K562 (cell line): ENCODE data around the gene MAGI1. TPM values are rescaled to one million over a fixed set of nuclear protein-coding genes. Genes with fewer than 3 reads are reported as not detected.

Source experiments
- ATAC-seq: fragments of 200-7000 bp; cut with Tn5 transposase; 3 replicates; pipeline ENCODE4 v1.9.1; 2020; ENCODE audit warnings: moderate library complexity
- BruUV-seq: library from RNA; stranded (reverse); fragments of 400-500 nt; replicated peaks from 2 replicates; lab custom pipeline; 2021; lab: Mats Ljungman, UMichigan
- CTCF ChIA-PET: fragments of 300-600 bp; formaldehyde crosslinking; extraction: SDS; loops from one replicate; lab custom pipeline; 2021; ENCODE audit warnings: low intra/inter-chr PET ratio; lab: Yijun Ruan, JAX
- POLR2A ChIA-PET: fragments of 300-600, 350-650 bp; sonication (Branson Sonifier 250); formaldehyde crosslinking; extraction: SDS; loops from one replicate; lab custom pipeline; 2021; ENCODE audit warnings: antibody characterized with exemption, inconsistent platforms; lab: Yijun Ruan, JAX
- DNase-seq, 4 experiments: peaks; one replicate each; pipeline versions ENCODE4 v3.0.0 to v3.0.0-alpha.2; 2011 to 2018; ENCODE audit warnings: low spot score in 3 of 4, mixed read lengths in 3 of 4; ENCODE audit errors: extremely low read depth in 1 of 4
- FAIRE-seq: peaks from 2 replicates; lab custom pipeline; 2011; peaks lifted over from hg19 to GRCh38; lab: Jason Lieb, UNC
- H2AFZ ChIP-seq: 2 replicates; pipeline ENCODE4 v1.6.0; 2011; ENCODE audit warnings: low read depth, low read length, control low read depth, inconsistent platforms
- H3K27ac ChIP-seq: fragments of 200-600 bp; 3 replicates; pipeline ENCODE4 v1.8.0; 2011; ENCODE audit warnings: low read depth, mild to moderate bottlenecking, control low read depth, inconsistent platforms, low read length, moderate library complexity, mixed read lengths; ENCODE audit errors: extremely low read depth
- H3K27me3 ChIP-seq, 2 experiments: fragments of 300-600 bp in 1 of 2; 2 replicates in 1 of 2; 3 replicates in 1 of 2; pipeline versions ENCODE4 v1.6.0 to v1.8.0; 2011; ENCODE audit warnings: inconsistent platforms in 2 of 2, low read length in 2 of 2, mild to moderate bottlenecking in 1 of 2, mixed read lengths in 1 of 2, moderate library complexity in 1 of 2; ENCODE audit not compliant: control insufficient read depth in 2 of 2, insufficient read depth in 2 of 2
- H3K36me3 ChIP-seq: fragments of 300-600 bp; 3 replicates; pipeline ENCODE4 v1.8.0; 2011; ENCODE audit warnings: mild to moderate bottlenecking, low read length, inconsistent platforms; ENCODE audit not compliant: control insufficient read depth, insufficient read depth
- H3K4me1 ChIP-seq, 2 experiments: fragments of 200-600 bp in 1 of 2; replicated peaks in 1 of 2; 2 replicates in 1 of 2; 3 replicates in 1 of 2; pipeline versions ENCODE4 v1.5.1 to v1.8.0; 2011; ENCODE audit warnings: inconsistent platforms in 2 of 2, low read length in 2 of 2, mild to moderate bottlenecking in 1 of 2, mixed read lengths in 1 of 2, moderate library complexity in 1 of 2; ENCODE audit not compliant: control insufficient read depth in 2 of 2, insufficient read depth in 2 of 2
- H3K4me2 ChIP-seq: 2 replicates; pipeline ENCODE4 v1.6.1; 2011; ENCODE audit warnings: low read length, control low read depth, inconsistent platforms, mixed read lengths; ENCODE audit not compliant: insufficient read depth
- H3K4me3 ChIP-seq: fragments of 200-600 bp; sonication (generic), shearing (Covaris generic); 2 replicates; pipeline ENCODE4 v1.5.1; 2016; ENCODE audit warnings: control low read depth, inconsistent platforms
- H3K79me2 ChIP-seq: fragments of 200-600 bp; 3 replicates; pipeline ENCODE4 v1.8.0; 2011; ENCODE audit warnings: low read length, inconsistent platforms; ENCODE audit not compliant: control insufficient read depth, insufficient read depth
- H3K9ac ChIP-seq, 2 experiments: 2 replicates each; pipeline versions ENCODE4 v1.6.0 to v1.6.1; 2011; ENCODE audit warnings: low read depth in 2 of 2, low read length in 2 of 2, control low read depth in 1 of 2, inconsistent platforms in 1 of 2, mild to moderate bottlenecking in 1 of 2, mixed read lengths in 1 of 2; ENCODE audit not compliant: insufficient read depth in 1 of 2
- H3K9me1 ChIP-seq: one replicate; pipeline ENCODE4 v1.6.0; 2011; ENCODE audit warnings: inconsistent platforms, mild to moderate bottlenecking, low read length, moderate library complexity; ENCODE audit not compliant: control insufficient read depth, insufficient read depth
- H3K9me3 ChIP-seq: replicated peaks from 2 replicates; pipeline ENCODE4 v1.5.1; 2011; ENCODE audit warnings: low read depth, low read length, inconsistent platforms; ENCODE audit not compliant: control insufficient read depth, insufficient read depth
- H4K20me1 ChIP-seq: replicated peaks from 2 replicates; pipeline ENCODE4 v1.6.1; 2011; ENCODE audit warnings: low read length, inconsistent platforms, mixed read lengths; ENCODE audit not compliant: control insufficient read depth, insufficient read depth
- EP300 ChIP-seq: IDR thresholded peaks from 2 replicates; pipeline ENCODE4 v1.6.1; 2012; ENCODE audit warnings: low read length, improper control_type of control experiment
- FIP1L1 ChIP-seq: fragments of 200-400 bp; formaldehyde crosslinking; IDR thresholded peaks from 2 replicates; pipeline ENCODE4 v1.6.1; 2018; ENCODE audit warnings: mild to moderate bottlenecking, low read depth, low read length; ENCODE audit not compliant: poor library complexity, severe bottlenecking
- NCOA2 ChIP-seq, 2 experiments: fragments of 450-650 bp; IDR thresholded peaks; 2 replicates each; pipeline ENCODE4 v1.6.1; 2018; ENCODE audit warnings: mild to moderate bottlenecking in 2 of 2, moderate library complexity in 1 of 2; ENCODE audit not compliant: partially characterized antibody in 2 of 2
- SIN3A ChIP-seq, 2 experiments: fragments of 150-350 bp in 1 of 2; IDR thresholded peaks; 2 replicates each; pipeline ENCODE4 v1.6.1; 2011 to 2016; ENCODE audit warnings: borderline replicate concordance in 2 of 2, low read depth in 2 of 2, low read length in 2 of 2, mild to moderate bottlenecking in 2 of 2, moderate library complexity in 2 of 2; ENCODE audit not compliant: control insufficient read depth in 1 of 2
- SMAD3 ChIP-seq: fragments of 450-650 bp; formaldehyde crosslinking; conservative IDR thresholded peaks from 2 replicates; pipeline ENCODE4 v1.4.0; 2020; ENCODE audit warnings: mild to moderate bottlenecking
- SPI1 ChIP-seq: IDR thresholded peaks from 2 replicates; pipeline ENCODE4 v1.6.1; 2011; ENCODE audit warnings: low read depth, low read length, control low read depth, borderline replicate concordance
- TSC22D4 ChIP-seq: fragments of 450-650 bp; IDR thresholded peaks from 2 replicates; pipeline ENCODE4 v1.6.1; 2016; ENCODE audit warnings: missing genetic modification characterization, missing biosample characterization, control low read depth
- WGBS: fragments of 100-300 bp; shearing (Covaris generic); methylation state at CpG from one replicate; pipeline ENCODE4 v1.1.6; 2016; ENCODE audit warnings: low coverage, mixed read lengths; ENCODE audit not compliant: insufficient coverage; ENCODE audit errors: missing lambda C conversion rate; 5-methylcytosine and 5-hydroxymethylcytosine counted together
- in situ Hi-C: fragments of 300-500 bp; cut with MboI; formaldehyde crosslinking; loops from 4 replicates; pipeline ENCODE4 v1.15.0; 2018; ENCODE audit warnings: inconsistent platforms, mixed read lengths
- intact Hi-C: fragments of 100-400 bp; cut with micrococcal nuclease; formaldehyde crosslinking; loops from 2 replicates; pipeline ENCODE4 v1.14.2; 2022
- polyA plus RNA-seq, 8 experiments: library from polyadenylated mRNA; depleted of rRNA in 4 of 8; stranded (reverse) in 5 of 8; unstranded in 3 of 8; fragments of >200 nt; fragmentation: Nextera tagmentation in 2 of 8; fragmentation: Illumina TruSeq in 1 of 8; extraction: Ambion mirVana in 2 of 8; extraction: Trizol in 1 of 8; gene quantifications; 2 replicates each; pipeline versions ENCODE4 v1.2.1 to v1.2.3, GENCODE V29; 2011 to 2014; ENCODE audit warnings: inconsistent platforms in 1 of 8, missing spikeins in 1 of 8
- total RNA-seq, 7 experiments: library from RNA; depleted of rRNA in 6 of 7; stranded (reverse); fragments of >200 nt in 6 of 7; fragmentation: Illumina TruSeq in 2 of 7; extraction: Trizol in 2 of 7; gene quantifications; 2 replicates each; pipeline versions ENCODE4 v1.2.1 to v1.2.3, GENCODE V29; 2011 to 2021; ENCODE audit warnings: low replicate concordance in 1 of 7
- TF ChIP-seq, protein P1 (sequence below): fragments of 250-450 bp; sonication (Bioruptor Pico); IDR thresholded peaks from 2 replicates; pipeline ENCODE4 v1.5.0; 2020; ENCODE audit warnings: mild to moderate bottlenecking, borderline replicate concordance
- TF ChIP-seq, protein P2 (sequence below): fragments of 450-650 bp; IDR thresholded peaks from 2 replicates; pipeline ENCODE4 v1.6.1; 2016; ENCODE audit warnings: antibody characterized with exemption
- TF ChIP-seq, protein P3 (sequence below): IDR thresholded peaks from 2 replicates; pipeline ENCODE4 v1.6.1; 2016; ENCODE audit warnings: missing genetic modification characterization, missing compliant biosample characterization

MAGI1 gene
- total and polyA plus RNA-seq, 9 of the 15 experiments (the other 6 are each of a cell fraction or from before 2014, with no cell fraction given): 7.8 to 59.4 (median 43.2) TPM

DNA sequence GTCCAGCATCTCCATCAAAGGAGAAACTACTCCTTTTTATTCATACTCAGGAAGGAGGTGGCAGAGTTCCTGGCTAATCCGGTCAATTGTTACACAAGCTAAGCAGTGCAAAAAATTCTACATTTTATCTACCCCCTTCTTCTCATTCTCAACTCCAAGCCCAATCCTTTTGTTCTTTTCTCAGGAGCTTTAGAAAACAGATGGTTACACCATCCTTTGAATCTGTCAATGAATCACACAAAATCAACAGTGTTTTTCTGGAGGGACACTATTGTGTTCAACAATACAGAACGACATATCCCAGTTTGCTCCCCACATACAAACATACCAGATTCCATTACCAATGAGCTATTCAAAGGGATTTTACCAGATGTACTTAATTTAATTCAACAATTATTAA lies 362.1 kb downstream of the MAGI1 start:
- H3K9ac ChIP-seq: no peak overlapping the region
- no peak overlapping the region for H3K4me2 ChIP-seq
- H3K9me1 ChIP-seq: no peaks in the 10 kb centered on the region
- ATAC-seq: no peak
- TF ChIP-seq, protein P1, sequence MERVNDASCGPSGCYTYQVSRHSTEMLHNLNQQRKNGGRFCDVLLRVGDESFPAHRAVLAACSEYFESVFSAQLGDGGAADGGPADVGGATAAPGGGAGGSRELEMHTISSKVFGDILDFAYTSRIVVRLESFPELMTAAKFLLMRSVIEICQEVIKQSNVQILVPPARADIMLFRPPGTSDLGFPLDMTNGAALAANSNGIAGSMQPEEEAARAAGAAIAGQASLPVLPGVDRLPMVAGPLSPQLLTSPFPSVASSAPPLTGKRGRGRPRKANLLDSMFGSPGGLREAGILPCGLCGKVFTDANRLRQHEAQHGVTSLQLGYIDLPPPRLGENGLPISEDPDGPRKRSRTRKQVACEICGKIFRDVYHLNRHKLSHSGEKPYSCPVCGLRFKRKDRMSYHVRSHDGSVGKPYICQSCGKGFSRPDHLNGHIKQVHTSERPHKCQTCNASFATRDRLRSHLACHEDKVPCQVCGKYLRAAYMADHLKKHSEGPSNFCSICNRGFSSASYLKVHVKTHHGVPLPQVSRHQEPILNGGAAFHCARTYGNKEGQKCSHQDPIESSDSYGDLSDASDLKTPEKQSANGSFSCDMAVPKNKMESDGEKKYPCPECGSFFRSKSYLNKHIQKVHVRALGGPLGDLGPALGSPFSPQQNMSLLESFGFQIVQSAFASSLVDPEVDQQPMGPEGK: no peak
- TF ChIP-seq SMAD3 (CRISPR knock-in tag): no peak
- H3K27me3 ChIP-seq: no peaks in the 10 kb centered on the region
- H3K36me3 ChIP-seq: no peaks in the 10 kb centered on the region
- DNase-seq: no peak
- no peak overlapping the region for H3K4me3 ChIP-seq
- no peak overlapping the region for H3K27ac ChIP-seq
- no TSS peak for BruUV-seq
- no peak overlapping the region for H2AFZ ChIP-seq
- in situ Hi-C loops: no loop called here
- no peaks in the 10 kb centered on the region for H3K9me3 ChIP-seq
- ChIA-PET CTCF (no interaction called here), POLR2A (no interaction called here)
- no peaks in the 10 kb centered on the region for H4K20me1 ChIP-seq
- peaks cover 0 to 2% of the 10 kb centered on the region in 2 experiments; a peak in 1 of 5 replicates for H3K4me1 ChIP-seq
- intact Hi-C loops: loop anchor here (5.0 to 10.0 kb wide), 2 partner anchors 56 to 112 kb away; no protein-coding TSS in a partner anchor
- 49% methylated on average over 2 of the region's 2 CpGs for WGBS
- FAIRE-seq: no peak
- no peaks in the 10 kb centered on the region for H3K79me2 ChIP-seq

DNA sequence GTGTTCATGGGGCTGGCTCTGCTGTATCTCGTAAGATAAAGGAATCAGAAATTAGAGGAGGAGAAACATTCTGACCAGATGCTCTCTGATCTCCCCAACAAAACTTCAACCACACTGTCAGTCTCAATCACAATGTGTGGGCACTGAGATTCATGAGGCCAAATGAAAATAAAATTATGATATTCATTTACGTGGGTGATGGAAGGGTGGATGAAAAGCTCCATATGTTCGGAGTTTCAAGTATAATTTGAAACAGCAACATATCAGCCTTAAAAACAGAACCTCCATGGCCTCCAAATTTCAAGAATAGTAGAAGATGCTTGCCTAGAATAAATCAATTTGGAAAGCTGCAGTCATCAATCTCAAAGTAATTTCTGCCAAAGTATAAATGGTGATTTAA lies 363.7 kb downstream of the MAGI1 start:
- H3K4me2 ChIP-seq: no peak overlapping the region
- H3K9ac ChIP-seq: no peak overlapping the region
- in situ Hi-C loops: no loop called here
- H3K9me3 ChIP-seq: no peaks in the 10 kb centered on the region
- no peaks in the 10 kb centered on the region for H4K20me1 ChIP-seq
- ATAC-seq (no peak), DNase-seq (no peak), FAIRE-seq (no peak)
- no peak overlapping the region for H3K27ac ChIP-seq
- H3K36me3 ChIP-seq: no peaks in the 10 kb centered on the region
- H3K4me3 ChIP-seq: no peak overlapping the region
- intact Hi-C loops: loop anchor here (5.0 to 10.0 kb wide), 2 partner anchors 57 to 110 kb away; no protein-coding TSS in a partner anchor
- no peaks in the 10 kb centered on the region for H3K9me1 ChIP-seq
- H3K4me1 ChIP-seq: peaks cover 0 to 2% of the 10 kb centered on the region in 2 experiments; a peak in 1 of 5 replicates
- H2AFZ ChIP-seq: no peak overlapping the region
- ChIA-PET CTCF (no interaction called here), POLR2A (interaction anchor here (1.7 kb wide), 1 partner anchor 166 kb away, joined by 4 read pairs; no protein-coding TSS in a partner anchor)
- 73% methylated on average over 3 of the region's 3 CpGs for WGBS
- no peaks in the 10 kb centered on the region for H3K27me3 ChIP-seq
- BruUV-seq: no TSS peak
- H3K79me2 ChIP-seq: no peaks in the 10 kb centered on the region
- no peak for TF ChIP-seq SPI1
- no peak for TF ChIP-seq NCOA2 (IDR thresholded peaks at IDR 0.05; ENCODE audit: partially characterized antibody in 2 of 2)
- TF ChIP-seq, protein P2, sequence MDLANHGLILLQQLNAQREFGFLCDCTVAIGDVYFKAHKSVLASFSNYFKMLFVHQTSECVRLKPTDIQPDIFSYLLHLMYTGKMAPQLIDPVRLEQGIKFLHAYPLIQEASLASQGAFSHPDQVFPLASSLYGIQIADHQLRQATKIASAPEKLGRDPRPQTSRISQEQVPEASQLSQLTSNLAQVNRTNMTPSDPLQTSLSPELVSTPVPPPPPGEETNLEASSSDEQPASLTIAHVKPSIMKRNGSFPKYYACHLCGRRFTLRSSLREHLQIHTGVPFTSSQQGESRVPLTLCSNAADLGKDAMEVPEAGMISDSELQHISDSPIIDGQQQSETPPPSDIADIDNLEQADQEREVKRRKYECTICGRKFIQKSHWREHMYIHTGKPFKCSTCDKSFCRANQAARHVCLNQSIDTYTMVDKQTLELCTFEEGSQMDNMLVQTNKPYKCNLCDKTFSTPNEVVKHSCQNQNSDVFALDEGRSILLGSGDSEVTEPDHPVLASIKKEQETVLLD: no peak
- TF ChIP-seq, protein P3, sequence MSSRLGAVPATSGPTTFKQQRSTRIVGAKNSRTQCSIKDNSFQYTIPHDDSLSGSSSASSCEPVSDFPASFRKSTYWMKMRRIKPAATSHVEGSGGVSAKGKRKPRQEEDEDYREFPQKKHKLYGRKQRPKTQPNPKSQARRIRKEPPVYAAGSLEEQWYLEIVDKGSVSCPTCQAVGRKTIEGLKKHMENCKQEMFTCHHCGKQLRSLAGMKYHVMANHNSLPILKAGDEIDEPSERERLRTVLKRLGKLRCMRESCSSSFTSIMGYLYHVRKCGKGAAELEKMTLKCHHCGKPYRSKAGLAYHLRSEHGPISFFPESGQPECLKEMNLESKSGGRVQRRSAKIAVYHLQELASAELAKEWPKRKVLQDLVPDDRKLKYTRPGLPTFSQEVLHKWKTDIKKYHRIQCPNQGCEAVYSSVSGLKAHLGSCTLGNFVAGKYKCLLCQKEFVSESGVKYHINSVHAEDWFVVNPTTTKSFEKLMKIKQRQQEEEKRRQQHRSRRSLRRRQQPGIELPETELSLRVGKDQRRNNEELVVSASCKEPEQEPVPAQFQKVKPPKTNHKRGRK (tag): no peak
- TF ChIP-seq SIN3A (IDR thresholded peaks at IDR 0.05; ENCODE audit: borderline replicate concordance in 2 of 2, control insufficient read depth in 1 of 2, low read depth in 2 of 2, low read length in 2 of 2): no peak
- no peak for TF ChIP-seq EP300
- no peak for TF ChIP-seq FIP1L1
- TF ChIP-seq TSC22D4 (tag): no peak
